Activated CD8-positive, alpha-beta memory T cell treated with anti-CD3 and anti-CD28 coated beads, Interleukin-2, amount 50 U/mL, for 24 hours (primary cell): ENCODE data around the gene PDK2.
"Not testable (repeated sequence)": the region's sequence is repeated elsewhere in the genome, so short reads cannot be mapped to it uniquely, and the experiment has no call there.

Experiments
- DNase-seq: peaks from one replicate; pipeline ENCODE4 v3.0.0-alpha.2; 2020; ENCODE audit errors: extremely low read depth

The PDK2 gene

GRCh38 chr17:50058296-50058953, 36.7 kb upstream of the PDK2 start:
- DNase-seq, result no peak

GRCh38 chr17:50059256-50059655, 35.9 kb upstream of the PDK2 start:
- no peak for DNase-seq

GRCh38 chr17:50059759-50060273, 35.3 kb upstream of the PDK2 start:
- DNase-seq, result no peak

- no peak for DNase-seq
Measured at GRCh38 chr17:50060951-50061712, 34.0 kb upstream of the PDK2 start.

- not testable (repeated sequence) for DNase-seq
Measured at GRCh38 chr17:50061713-50062045, 33.5 kb upstream of the PDK2 start.

GRCh38 chr17:50062293-50063243, 32.6 kb upstream of the PDK2 start:
- DNase-seq, result no peak

- no peak for DNase-seq
Measured at GRCh38 chr17:50063561-50064252, 31.4 kb upstream of the PDK2 start.

GRCh38 chr17:50064253-50065001, 30.7 kb upstream of the PDK2 start:
- DNase-seq, result no peak

GRCh38 chr17:50065056-50065455, 30.1 kb upstream of the PDK2 start:
- no peak for DNase-seq

GRCh38 chr17:50066995-50067394, 28.2 kb upstream of the PDK2 start:
- no peak for DNase-seq

GRCh38 chr17:50067996-50068395, 27.2 kb upstream of the PDK2 start:
- DNase-seq, result no peak

- no peak for DNase-seq
Measured at GRCh38 chr17:50070908-50071680, 24.1 kb upstream of the PDK2 start.

GRCh38 chr17:50071692-50072091, 23.5 kb upstream of the PDK2 start:
- DNase-seq, result no peak

- DNase-seq, result no peak
Measured at GRCh38 chr17:50072130-50072529, 23.0 kb upstream of the PDK2 start.

- DNase-seq, result no peak
Measured at GRCh38 chr17:50072925-50073324, 22.2 kb upstream of the PDK2 start.

GRCh38 chr17:50074227-50074626, 20.9 kb upstream of the PDK2 start:
- no peak for DNase-seq

- DNase-seq, result no peak
Measured at GRCh38 chr17:50075446-50076032, 19.6 kb upstream of the PDK2 start.

- no peak for DNase-seq
Measured at GRCh38 chr17:50076221-50076590, 18.9 kb upstream of the PDK2 start.

GRCh38 chr17:50076591-50077235, 18.4 kb upstream of the PDK2 start:
- no peak for DNase-seq
